ENCODE data around the gene UGT2B28.
"Not testable (repeated sequence)": the region's sequence is repeated elsewhere in the genome, so short reads cannot be mapped to it uniquely, and the experiment has no call there.

The UGT2B28 gene

DNA sequence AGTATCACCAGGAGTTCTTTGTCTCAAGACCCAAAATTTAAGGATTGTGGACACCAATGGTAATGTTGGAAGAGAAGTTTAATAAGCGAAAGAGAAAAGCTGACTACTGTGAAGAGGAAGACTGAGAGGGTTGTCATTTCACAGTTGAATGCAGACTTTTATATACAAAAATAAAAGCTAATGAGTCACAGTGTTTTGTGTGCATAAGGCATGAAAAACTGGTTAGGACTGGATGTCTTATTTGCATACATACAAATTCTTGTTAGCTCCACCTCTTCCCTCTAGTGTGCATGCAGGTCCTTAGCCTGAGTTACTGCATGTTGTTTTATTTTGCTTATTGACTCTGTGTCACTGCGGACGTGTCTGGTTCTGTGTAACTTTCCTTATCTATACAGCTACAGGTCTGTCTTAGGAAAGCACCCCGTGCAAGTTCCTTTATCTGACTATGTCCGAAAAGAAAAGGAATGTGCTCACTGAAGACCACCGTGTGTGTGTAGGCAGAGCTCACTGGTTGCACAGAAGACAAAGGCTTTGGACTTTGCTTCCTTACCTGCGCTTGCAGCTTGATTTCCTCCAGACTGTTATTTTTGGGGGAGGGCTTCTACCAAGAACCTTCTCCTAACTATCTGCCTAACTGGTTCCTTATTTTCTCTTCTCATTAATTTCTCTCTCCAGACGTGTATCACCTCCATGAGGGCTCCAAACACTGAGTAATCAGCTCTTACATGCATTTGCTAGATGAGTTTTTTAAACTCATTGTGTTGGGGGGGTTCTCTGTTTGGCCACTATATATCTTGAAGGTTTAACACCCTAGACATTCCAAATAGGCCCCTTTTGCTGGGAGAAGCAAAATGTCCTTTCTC lies 63.5 kb downstream of the UGT2B28 start:
- DNase-seq, result not testable (repeated sequence)

Data from CD4-positive, alpha-beta T cell treated with Interleukin-17A for 4 hours (primary cell).